Measurements from ENCODE around the gene WT1. TPM values are rescaled to one million over a fixed set of nuclear protein-coding genes. Genes with fewer than 3 reads are reported as not detected.

The WT1 gene
- total and polyA plus RNA-seq, 2 of the 8 experiments (the other 6 are each of a cell fraction or from before 2014, with no cell fraction given), result 0.05 to 0.17 TPM

DNA sequence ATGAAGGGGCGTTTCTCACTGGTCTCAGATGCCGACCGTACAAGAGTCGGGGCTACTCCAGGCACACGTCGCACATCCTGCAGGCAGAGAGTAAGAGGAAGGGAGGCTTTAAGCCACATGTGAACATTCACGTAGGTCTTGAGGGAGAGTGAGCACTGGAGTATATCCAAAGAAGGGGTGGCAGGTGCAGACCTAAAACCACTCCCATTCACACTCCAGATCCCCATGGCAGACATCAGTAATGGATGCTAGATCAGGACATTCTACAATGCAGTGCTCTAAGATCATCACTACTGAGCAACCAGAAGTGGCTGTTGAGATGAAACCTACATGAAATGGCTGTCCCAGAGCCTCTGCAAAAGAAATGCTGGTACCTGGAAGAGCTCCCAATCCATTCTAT lies 39.0 kb downstream of the WT1 start (continued):
- TF ChIP-seq, protein P1, sequence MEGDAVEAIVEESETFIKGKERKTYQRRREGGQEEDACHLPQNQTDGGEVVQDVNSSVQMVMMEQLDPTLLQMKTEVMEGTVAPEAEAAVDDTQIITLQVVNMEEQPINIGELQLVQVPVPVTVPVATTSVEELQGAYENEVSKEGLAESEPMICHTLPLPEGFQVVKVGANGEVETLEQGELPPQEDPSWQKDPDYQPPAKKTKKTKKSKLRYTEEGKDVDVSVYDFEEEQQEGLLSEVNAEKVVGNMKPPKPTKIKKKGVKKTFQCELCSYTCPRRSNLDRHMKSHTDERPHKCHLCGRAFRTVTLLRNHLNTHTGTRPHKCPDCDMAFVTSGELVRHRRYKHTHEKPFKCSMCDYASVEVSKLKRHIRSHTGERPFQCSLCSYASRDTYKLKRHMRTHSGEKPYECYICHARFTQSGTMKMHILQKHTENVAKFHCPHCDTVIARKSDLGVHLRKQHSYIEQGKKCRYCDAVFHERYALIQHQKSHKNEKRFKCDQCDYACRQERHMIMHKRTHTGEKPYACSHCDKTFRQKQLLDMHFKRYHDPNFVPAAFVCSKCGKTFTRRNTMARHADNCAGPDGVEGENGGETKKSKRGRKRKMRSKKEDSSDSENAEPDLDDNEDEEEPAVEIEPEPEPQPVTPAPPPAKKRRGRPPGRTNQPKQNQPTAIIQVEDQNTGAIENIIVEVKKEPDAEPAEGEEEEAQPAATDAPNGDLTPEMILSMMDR (IDR thresholded peaks at IDR 0.05; ENCODE audit: control extremely low read depth in 1 of 3, insufficient read depth in 1 of 3, low read depth in 1 of 3, low read length in 3 of 3), result no peak
- TF ChIP-seq ASH2L (IDR thresholded peaks at IDR 0.05; ENCODE audit: low read length) (no peak), JUN (IDR thresholded peaks at IDR 0.05; ENCODE audit: low read depth, low read length) (no peak), SRF (IDR thresholded peaks at IDR 0.05; ENCODE audit: low read depth, low read length) (no peak), YY1 (IDR thresholded peaks at IDR 0.05; ENCODE audit: low read depth, low read length) (no peak)

All from H1 (cell line).